HepG2 (cell line): ENCODE results near the gene THRA. TPM values are rescaled to one million over a fixed set of nuclear protein-coding genes. Genes with fewer than 3 reads are reported as not detected.

ENCODE experiments used
- ATAC-seq: fragments of 200-7000 bp; cut with Tn5 transposase; 3 replicates; pipeline ENCODE4 v1.9.1; 2020; ENCODE audit warnings: mild to moderate bottlenecking, moderate library complexity
- BruUV-seq: library from RNA; stranded (reverse); fragments of 400-500 nt; replicated peaks from 2 replicates; lab custom pipeline; 2021; lab: Mats Ljungman, UMichigan
- CTCF ChIA-PET: fragments of 300-600 bp; formaldehyde crosslinking; extraction: SDS; loops from one replicate; lab custom pipeline; 2021; ENCODE audit warnings: low total read pairs, inconsistent platforms, low intra/inter-chr PET ratio; lab: Yijun Ruan, JAX
- POLR2A ChIA-PET: fragments of 350-600 bp; sonication (Branson Sonifier 250); formaldehyde crosslinking; loops from one replicate; lab custom pipeline; 2020; ENCODE audit warnings: antibody characterized with exemption, inconsistent platforms; lab: Yijun Ruan, JAX
- DNase-seq: peaks from one replicate; pipeline ENCODE4 v3.0.0-alpha.2; 2015; ENCODE audit warnings: low spot score
- FAIRE-seq: peaks from 3 replicates; lab custom pipeline; 2011; peaks lifted over from hg19 to GRCh38; lab: Jason Lieb, UNC
- H2AFZ ChIP-seq: one replicate; pipeline ENCODE4 v1.6.1; 2011; ENCODE audit warnings: low read length, inconsistent platforms
- H3K27ac ChIP-seq: fragments of 300-600 bp; 3 replicates; pipeline ENCODE4 v1.8.0; 2011; ENCODE audit warnings: mixed run types, mild to moderate bottlenecking, mixed read lengths, low read length, inconsistent platforms; ENCODE audit not compliant: insufficient read depth; ENCODE audit errors: extremely low read length
- H3K27me3 ChIP-seq, 2 experiments: fragments of 200-600 bp in 1 of 2; 2 replicates in 1 of 2; 3 replicates in 1 of 2; pipeline versions ENCODE4 v1.6.0 to v1.8.0; 2011; ENCODE audit warnings: low read length in 2 of 2, mild to moderate bottlenecking in 2 of 2, moderate library complexity in 2 of 2, inconsistent platforms in 1 of 2; ENCODE audit not compliant: insufficient read depth in 2 of 2, control insufficient read depth in 1 of 2
- H3K36me3 ChIP-seq, 2 experiments: fragments of 200-600 bp in 1 of 2; replicated peaks in 1 of 2; 2 replicates in 1 of 2; 3 replicates in 1 of 2; pipeline versions ENCODE4 v1.5.1 to v1.8.0; 2011; ENCODE audit warnings: low read length in 2 of 2, inconsistent platforms in 1 of 2; ENCODE audit not compliant: insufficient read depth in 2 of 2, control insufficient read depth in 1 of 2
- H3K4me1 ChIP-seq: 2 replicates; pipeline ENCODE4 v1.5.1; 2012; ENCODE audit warnings: low read length, inconsistent platforms; ENCODE audit not compliant: insufficient read depth
- H3K4me2 ChIP-seq: 2 replicates; pipeline ENCODE4 v1.6.0; 2011; ENCODE audit warnings: low read depth, low read length, inconsistent platforms
- H3K4me3 ChIP-seq, 3 experiments: fragments of 200-600 bp in 1 of 3; sonication (generic), shearing (Covaris generic) in 1 of 3; replicated peaks in 1 of 3; 2 replicates each; pipeline ENCODE4 v1.5.1; 2011 to 2016; ENCODE audit warnings: low read length in 3 of 3, inconsistent platforms in 2 of 3, low read depth in 2 of 3, mild to moderate bottlenecking in 2 of 3, control low read depth in 1 of 3, mixed read lengths in 1 of 3; ENCODE audit not compliant: insufficient read depth in 1 of 3
- H3K79me2 ChIP-seq: one replicate; pipeline ENCODE4 v1.6.1; 2011; ENCODE audit warnings: low read length, inconsistent platforms; ENCODE audit not compliant: insufficient read depth
- H3K9ac ChIP-seq: 2 replicates; pipeline ENCODE4 v1.6.0; 2011; ENCODE audit warnings: mild to moderate bottlenecking, low read depth, low read length, inconsistent platforms; ENCODE audit not compliant: insufficient read depth
- H3K9me3 ChIP-seq: 2 replicates; pipeline ENCODE4 v1.5.1; 2012; ENCODE audit warnings: mild to moderate bottlenecking, low read length
- H4K20me1 ChIP-seq: 2 replicates; pipeline ENCODE4 v1.6.0; 2011; ENCODE audit warnings: inconsistent platforms, mild to moderate bottlenecking, low read length, moderate library complexity; ENCODE audit not compliant: insufficient read depth
- BCL3 ChIP-seq: sonication (generic); formaldehyde crosslinking; IDR thresholded peaks from 2 replicates; pipeline ENCODE4 v1.5.1; 2020; ENCODE audit warnings: mild to moderate bottlenecking, missing genetic modification reagents, moderate library complexity
- CBX2 ChIP-seq, 2 experiments: fragments of 200-600 bp in 1 of 2; sonication (generic); formaldehyde crosslinking in 1 of 2; IDR thresholded peaks; 2 replicates each; pipeline versions ENCODE4 v1.7.0 to v1.8.1; 2018 to 2022; ENCODE audit warnings: low read depth in 2 of 2, low read length in 1 of 2, mild to moderate bottlenecking in 1 of 2, missing genetic modification reagents in 1 of 2
- CBX5 ChIP-seq: sonication (generic); formaldehyde crosslinking; IDR thresholded peaks from 2 replicates; pipeline ENCODE4 v1.4.0; 2020; ENCODE audit warnings: missing genetic modification reagents, borderline replicate concordance
- CEBPG ChIP-seq: IDR thresholded peaks from 2 replicates; pipeline ENCODE4 v1.6.1; 2016
- GATA4 ChIP-seq: sonication (generic); IDR thresholded peaks from 2 replicates; pipeline ENCODE4 v1.6.1; 2016; ENCODE audit warnings: antibody characterized with exemption, low read depth, borderline replicate concordance
- GFI1 ChIP-seq: sonication (generic); formaldehyde crosslinking; IDR thresholded peaks from 2 replicates; pipeline ENCODE4 v1.5.0; 2020; ENCODE audit warnings: missing genetic modification reagents, mild to moderate bottlenecking, borderline replicate concordance
- HDAC2 ChIP-seq: sonication (generic); formaldehyde crosslinking; IDR thresholded peaks from 2 replicates; pipeline ENCODE4 v1.4.0; 2020; ENCODE audit warnings: missing genetic modification reagents
- MTA1 ChIP-seq: sonication (generic); formaldehyde crosslinking; IDR thresholded peaks from 2 replicates; pipeline ENCODE4 v1.4.0; 2020; ENCODE audit warnings: missing genetic modification reagents, mild to moderate bottlenecking, borderline replicate concordance
- NFATC3 ChIP-seq: sonication (generic); formaldehyde crosslinking; IDR thresholded peaks from 2 replicates; pipeline ENCODE4 v1.5.1; 2020; ENCODE audit warnings: mild to moderate bottlenecking, missing genetic modification reagents
- TFDP2 ChIP-seq: sonication (generic); formaldehyde crosslinking; IDR thresholded peaks from 2 replicates; pipeline ENCODE4 v1.4.0; 2020; ENCODE audit warnings: missing genetic modification reagents
- ZBTB7A ChIP-seq: sonication (generic); formaldehyde crosslinking; IDR thresholded peaks from 2 replicates; pipeline ENCODE4 v1.8.0; 2022; ENCODE audit warnings: mild to moderate bottlenecking, missing genetic modification reagents
- ZBTB7B ChIP-seq: sonication (generic); formaldehyde crosslinking; IDR thresholded peaks from 2 replicates; pipeline ENCODE4 v1.4.0; 2020; ENCODE audit warnings: missing genetic modification reagents
- ZFP36 ChIP-seq: fragments of 150-350 bp; IDR thresholded peaks from 2 replicates; pipeline ENCODE4 v1.6.1; 2018; ENCODE audit warnings: borderline replicate concordance, low read length, low read depth; ENCODE audit not compliant: partially characterized antibody
- ZKSCAN8 ChIP-seq: IDR thresholded peaks from 2 replicates; pipeline ENCODE4 v1.6.1; 2016; ENCODE audit warnings: borderline replicate concordance, missing genetic modification reagents, missing compliant biosample characterization
- ZMYM3 ChIP-seq: sonication (generic); formaldehyde crosslinking; IDR thresholded peaks from 2 replicates; pipeline ENCODE4 v1.5.1; 2020; ENCODE audit warnings: mild to moderate bottlenecking, missing genetic modification reagents
- ZNF547 ChIP-seq: sonication (generic); formaldehyde crosslinking; IDR thresholded peaks from 2 replicates; pipeline ENCODE4 v1.5.1; 2020; ENCODE audit warnings: mild to moderate bottlenecking, missing genetic modification reagents
- ZSCAN31 ChIP-seq: sonication (generic); formaldehyde crosslinking; IDR thresholded peaks from 2 replicates; pipeline ENCODE4 v1.5.0; 2020; ENCODE audit warnings: low read depth, mild to moderate bottlenecking, missing genetic modification reagents
- ZZZ3 ChIP-seq: sonication (generic); formaldehyde crosslinking; IDR thresholded peaks from 2 replicates; pipeline ENCODE4 v1.4.0; 2020; ENCODE audit warnings: missing genetic modification reagents, mild to moderate bottlenecking, borderline replicate concordance
- WGBS: methylation state at CpG from one replicate; pipeline ENCODE4 v1.1.6; 2017; ENCODE audit warnings: low lambda C conversion rate; 5-methylcytosine and 5-hydroxymethylcytosine counted together
- in situ Hi-C: cut with HindIII; loops from 2 replicates; pipeline ENCODE4 v1.10.0; 2017; ENCODE audit warnings: low pct_unique_long_range_greater_than_20kb; ENCODE audit not compliant: extremely low pct_ligation_motif_present
- intact Hi-C: fragments of 100-400 bp; cut with micrococcal nuclease; formaldehyde crosslinking; loops from one replicate; pipeline ENCODE4 v1.10.0; 2022; ENCODE audit not compliant: unreplicated experiment
- polyA plus RNA-seq, 8 experiments: library from polyadenylated mRNA; depleted of rRNA in 3 of 8; stranded (reverse) in 7 of 8; unstranded in 1 of 8; fragments of >200 nt; fragmentation: Illumina TruSeq in 4 of 8; extraction: Trizol in 4 of 8; gene quantifications; 2 replicates each; pipeline versions ENCODE4 v1.2.1 to v1.2.3, GENCODE V29; 2011 to 2016; ENCODE audit warnings: low read depth in 4 of 8, missing spikeins in 1 of 8, mixed read lengths in 1 of 8; ENCODE audit not compliant: insufficient read depth in 1 of 8
- total RNA-seq, 5 experiments: library from RNA; depleted of rRNA; stranded (reverse); fragments of >200 nt; fragmentation: Illumina TruSeq; extraction: Trizol; gene quantifications; 2 replicates each; pipeline ENCODE4 v1.2.3, GENCODE V29; 2016; ENCODE audit warnings: low read depth in 1 of 5

The THRA gene
- total and polyA plus RNA-seq, 2 of the 13 experiments (the other 11 are each of a cell fraction or from before 2014, with no cell fraction given) = 8.0 to 9.9 TPM

DNA sequence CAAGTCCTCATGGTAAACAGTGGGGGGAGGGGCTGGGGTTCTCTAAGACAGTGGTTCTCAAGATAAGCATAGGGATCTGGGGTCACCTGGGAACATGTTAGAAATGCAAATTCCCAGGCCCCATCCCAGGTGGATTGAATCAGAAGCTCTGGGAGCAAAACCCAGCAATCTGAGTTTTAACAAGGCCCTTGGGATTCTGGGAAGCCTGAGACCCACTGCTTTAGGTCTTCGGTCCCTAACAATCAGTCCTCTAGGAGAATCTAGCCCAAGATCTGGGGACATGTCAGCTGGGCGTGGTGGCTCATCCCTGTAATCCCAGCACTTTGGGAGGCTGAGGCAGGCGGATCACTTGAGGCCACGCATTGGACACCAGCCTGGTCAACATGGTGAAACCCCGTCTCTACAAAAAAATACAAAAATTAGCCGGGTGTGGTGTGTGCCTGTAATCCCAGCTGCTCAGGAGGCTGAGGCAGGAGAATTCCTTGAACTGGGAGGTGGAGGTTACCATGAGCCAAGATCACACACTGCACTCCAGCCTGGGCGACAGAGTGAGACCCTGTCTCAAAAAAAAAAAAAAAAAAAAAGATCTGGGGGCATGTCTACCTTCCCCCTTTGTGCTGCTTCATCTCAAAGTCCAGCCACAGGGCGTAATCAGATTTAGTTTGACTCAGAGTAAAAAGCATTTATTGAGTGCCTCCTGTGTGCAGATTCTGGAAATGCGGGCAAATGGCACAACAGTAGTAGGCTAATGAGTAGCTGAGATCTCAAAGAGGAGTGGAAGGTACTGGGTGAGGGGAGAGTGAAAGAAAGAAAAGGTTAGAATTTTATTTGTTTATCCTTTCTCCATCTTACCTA, 46.4 kb downstream of the THRA start (continued):
- TF ChIP-seq BCL3 (no peak), ZZZ3 (CRISPR knock-in tag) (0 out of 2 replicates have a peak, but pooled peaks have one; percentile 47), ZSCAN31 (no peak), CBX5 (CRISPR knock-in tag) (no peak), ZKSCAN8 (CRISPR knock-in tag) (peak; percentile 99), CBX2 (IDR thresholded peaks at IDR 0.05; ENCODE audit: low read depth, low read length) (no peak), CBX2 (CRISPR knock-in tag; IDR thresholded peaks at IDR 0.05; ENCODE audit: low read depth) (no peak), MTA1 (CRISPR knock-in tag) (0 out of 2 replicates have a peak, but pooled peaks have one; percentile 38)
- TF ChIP-seq, all 625 proteins: peak for 9

DNA sequence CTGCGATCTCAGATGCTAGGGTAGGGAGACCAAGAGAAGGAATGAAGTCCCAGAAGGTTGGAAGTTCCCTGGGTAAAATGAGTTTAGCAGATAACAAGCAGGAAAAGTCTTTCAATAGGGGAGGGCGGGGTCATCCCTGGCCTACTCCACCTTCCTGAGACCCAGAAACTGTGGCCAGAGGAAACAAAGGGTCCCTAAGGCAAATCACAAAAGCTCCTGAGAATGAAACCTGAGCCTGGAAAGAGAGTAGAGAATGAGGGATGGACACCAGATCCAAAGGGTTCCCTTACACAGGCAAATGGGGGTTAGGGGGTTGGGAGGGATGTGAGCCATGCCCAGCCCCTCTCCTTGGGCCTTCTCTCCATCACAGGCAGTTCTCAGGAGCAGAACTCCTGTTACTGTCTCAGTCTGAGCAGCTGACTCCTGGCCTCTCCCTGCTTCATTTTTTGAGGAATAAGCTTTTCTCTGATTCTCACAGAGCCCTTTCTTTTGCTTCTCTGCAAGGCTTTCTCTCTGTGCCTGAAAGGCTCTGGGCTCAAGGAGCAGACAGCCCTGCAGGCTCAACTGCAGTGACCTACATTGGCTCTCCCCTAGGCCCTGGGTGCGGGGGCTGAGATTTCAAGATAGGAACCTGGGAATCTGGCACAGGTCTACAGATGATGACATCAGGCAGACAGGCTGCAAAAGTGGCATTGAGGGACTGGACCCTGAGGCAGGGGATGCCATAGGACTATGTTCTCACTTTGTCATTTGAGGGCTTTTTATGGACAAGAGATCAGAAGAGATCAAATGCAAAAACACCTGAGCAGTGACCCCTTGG, 47.5 kb downstream of the THRA start:
- Histone ChIP-seq H3K4me1 (peaks cover 100% of the 10 kb centered on the region), H4K20me1 (no peaks in the 10 kb centered on the region), H3K4me2 (peak overlapping the region; percentile 93), H3K36me3 (no peaks in the 10 kb centered on the region), H3K9ac (0 out of 2 replicates have a peak overlapping the region, but pooled peaks have one; percentile 60), H3K4me3 (peak overlapping the region in 2 of 3 experiments; percentile 24 to 67; a peak in 2 of 6 replicates), H2AFZ (no peak overlapping the region), H3K9me3 (no peaks in the 10 kb centered on the region), H3K27me3 (peaks cover 0 to 9% of the 10 kb centered on the region in 2 experiments; a peak in 1 of 5 replicates), H3K79me2 (no peaks in the 10 kb centered on the region), H3K27ac (peak overlapping the region; percentile 7)
- DNase-seq (no peak), FAIRE-seq (no peak), ATAC-seq (no peak)
- WGBS = 21% methylated on average over 3 of the region's 3 CpGs
- ChIA-PET CTCF (interaction anchor here (1.1 to 1.2 kb wide), 2 partner anchors 34 to 58 kb away, joined by 3 to 7 read pairs; no protein-coding TSS in a partner anchor), POLR2A (interaction anchor here (0.7 to 7.3 kb wide), 7 partner anchors 10 to 71 kb away, joined by 5 to 568 read pairs (median 21); partner anchors contain the start of genes CASC3, MSL1 and NR1D1)
- in situ Hi-C loops (loop anchor here (5.0 kb wide), 1 partner anchor 57 kb away; no protein-coding TSS in a partner anchor), intact Hi-C loops (no loop called here)
- BruUV-seq = no TSS peak
- TF ChIP-seq ZBTB7B (CRISPR knock-in tag) = peak; percentile 50; the same call in 1 of the 2 replicates
- TF ChIP-seq CEBPG (CRISPR knock-in tag) = peak; percentile 30; the same call in 1 of the 2 replicates
- 0 out of 2 replicates have a peak, but pooled peaks have one; percentile 18 for TF ChIP-seq GFI1 (CRISPR knock-in tag)
- TF ChIP-seq HDAC2 = 0 out of 2 replicates have a peak, but pooled peaks have one; percentile 35
- TF ChIP-seq ZBTB7A (CRISPR knock-in tag) = no peak
- 0 out of 2 replicates have a peak, but pooled peaks have one; percentile 8 for TF ChIP-seq ZNF547 (CRISPR knock-in tag)
- no peak for TF ChIP-seq TFDP2
- no peak for TF ChIP-seq GATA4
- no peak for TF ChIP-seq ZFP36
- peak; percentile 45; the same call in 1 of the 2 replicates for TF ChIP-seq ZMYM3 (CRISPR knock-in tag)
- TF ChIP-seq NFATC3 (CRISPR knock-in tag) = 0 out of 2 replicates have a peak, but pooled peaks have one; percentile 28
